WERI-Rb-1 (cell line): ENCODE results near the gene ABCB7.

Experiments
- DNase-seq: peaks from one replicate; pipeline ENCODE4 v3.0.0-alpha.2; 2020
- H3K27ac ChIP-seq: fragments of 250-450 bp; sonication (Bioruptor Pico); 2 replicates; pipeline ENCODE4 v1.5.1; 2020; ENCODE audit warnings: mild to moderate bottlenecking, moderate library complexity
- H3K27me3 ChIP-seq: fragments of 250-450 bp; sonication (Bioruptor Pico); 2 replicates; pipeline ENCODE4 v1.5.1; 2021; ENCODE audit warnings: mild to moderate bottlenecking, low read depth, moderate library complexity; ENCODE audit not compliant: insufficient read depth, severe bottlenecking
- H3K36me3 ChIP-seq: fragments of 250-450 bp; sonication (Bioruptor Pico); 2 replicates; pipeline ENCODE4 v1.5.1; 2020; ENCODE audit warnings: mild to moderate bottlenecking, moderate library complexity
- H3K4me3 ChIP-seq: 2 replicates; pipeline ENCODE4 v1.5.1; 2011; ENCODE audit warnings: low read depth, mild to moderate bottlenecking, control low read depth, low read length
- H3K9me3 ChIP-seq: fragments of 250-450 bp; sonication (Bioruptor Pico); 2 replicates; pipeline ENCODE4 v1.5.1; 2021; ENCODE audit warnings: mild to moderate bottlenecking, moderate library complexity; ENCODE audit not compliant: severe bottlenecking
- CTCF ChIP-seq: IDR thresholded peaks from 2 replicates; pipeline ENCODE4 v1.5.1; 2011; ENCODE audit warnings: low read depth, mild to moderate bottlenecking, control low read depth, inconsistent platforms, low read length

ABCB7 gene

GRCh38 chrX:75155447-75155826 is 646 bp downstream of the ABCB7 start:
- no peak for DNase-seq
- H3K4me3 ChIP-seq = peak overlapping the region; percentile 64
- H3K27me3 ChIP-seq = peaks cover 11% of the 10 kb centered on the region
- H3K27ac ChIP-seq = peak overlapping the region; percentile 74; the same call in 1 of the 2 replicates
- no peaks in the 10 kb centered on the region for H3K36me3 ChIP-seq
- no peak for TF ChIP-seq CTCF
- peaks cover 3% of the 10 kb centered on the region for H3K9me3 ChIP-seq

GRCh38 chrX:75154871-75155270 is 1.2 kb downstream of the ABCB7 start:
- Histone ChIP-seq H3K27me3 (peaks cover 11% of the 10 kb centered on the region), H3K27ac (no peak overlapping the region), H3K4me3 (no peak overlapping the region), H3K9me3 (peaks cover 3% of the 10 kb centered on the region), H3K36me3 (no peaks in the 10 kb centered on the region)
- no peak for TF ChIP-seq CTCF
- no peak for DNase-seq

DNA sequence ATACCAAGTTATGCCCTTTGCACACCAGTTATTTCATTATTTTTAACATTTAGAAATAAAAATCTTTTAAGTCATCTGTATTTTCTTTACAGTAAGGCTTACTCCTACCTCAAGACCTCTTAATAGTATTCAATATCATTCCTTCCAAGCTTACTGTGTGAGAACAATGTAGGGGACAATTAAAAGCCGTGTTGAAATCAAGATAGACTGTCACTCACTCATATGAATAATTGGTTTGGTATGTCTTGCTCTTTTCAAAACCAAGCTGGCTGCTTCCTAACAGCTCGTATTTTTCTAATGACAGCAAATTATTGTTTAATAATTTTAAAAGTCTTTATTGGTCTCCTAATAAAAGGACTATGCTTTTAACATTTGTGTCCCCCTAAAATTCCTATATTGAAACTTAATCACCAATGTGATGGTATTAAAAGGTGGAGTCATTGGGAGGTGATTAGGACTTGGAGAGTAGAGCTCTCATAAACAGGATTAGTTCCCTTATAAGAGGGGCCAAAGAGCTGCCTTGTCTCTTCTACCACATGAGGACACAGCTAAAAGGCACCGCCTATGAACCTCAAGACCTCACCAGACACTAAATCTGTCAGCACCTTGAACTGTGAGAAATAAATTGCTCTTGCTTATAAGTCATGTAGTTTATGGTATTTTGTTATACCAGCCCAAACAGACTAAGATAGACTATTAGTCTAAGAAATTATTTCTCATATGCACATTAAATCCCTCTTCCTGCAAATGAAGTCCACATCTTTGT is 4.1 kb downstream of the ABCB7 start:
- no peak for TF ChIP-seq CTCF
- no peaks in the 10 kb centered on the region for H3K36me3 ChIP-seq
- no peak overlapping the region for H3K4me3 ChIP-seq
- DNase-seq = no peak
- H3K9me3 ChIP-seq = peaks cover 3% of the 10 kb centered on the region
- H3K27me3 ChIP-seq = no peaks in the 10 kb centered on the region
- no peak overlapping the region for H3K27ac ChIP-seq

DNA sequence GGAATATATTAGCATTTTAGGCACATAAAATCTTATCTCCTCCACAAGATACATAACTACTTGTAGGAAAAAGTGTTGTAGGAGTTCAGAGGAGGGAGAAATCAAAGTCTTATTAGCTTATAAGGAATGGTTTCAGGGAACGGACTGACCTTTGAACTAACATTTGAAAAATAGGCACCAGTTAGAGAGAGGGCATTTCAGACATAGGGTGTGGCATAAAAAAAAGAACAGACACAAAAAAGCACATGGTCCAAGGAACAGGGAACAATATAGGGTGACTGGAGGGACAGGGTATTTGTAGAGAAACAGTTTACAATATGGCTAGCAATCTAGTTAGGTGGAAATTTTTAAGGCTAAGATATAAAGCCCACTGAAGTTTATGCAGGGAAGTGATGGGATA is 6.4 kb downstream of the ABCB7 start:
- no peaks in the 10 kb centered on the region for H3K27me3 ChIP-seq
- H3K36me3 ChIP-seq = no peaks in the 10 kb centered on the region
- H3K9me3 ChIP-seq = no peaks in the 10 kb centered on the region
- TF ChIP-seq CTCF = no peak
- no peak overlapping the region for H3K4me3 ChIP-seq
- H3K27ac ChIP-seq = no peak overlapping the region
- DNase-seq = no peak

DNA sequence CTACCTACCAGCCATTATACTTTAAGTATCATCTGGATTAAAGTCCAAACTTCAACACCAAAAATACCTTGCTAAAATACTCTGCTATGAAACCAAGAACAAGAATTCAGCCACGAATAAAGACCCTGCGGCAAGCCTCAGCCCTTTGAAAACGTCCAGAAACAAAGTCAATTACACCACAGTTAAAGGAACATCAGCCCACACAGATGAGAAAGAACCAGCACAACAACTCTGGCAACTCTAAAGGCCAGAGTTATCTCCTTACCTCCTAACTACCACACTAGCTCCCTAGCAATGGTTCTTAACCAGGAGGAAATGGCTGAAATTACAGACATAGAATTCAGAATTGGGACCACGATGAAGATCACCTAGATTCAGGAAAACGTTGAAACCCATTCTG is 23.4 kb downstream of the ABCB7 start:
- Histone ChIP-seq H3K27me3 (no peaks in the 10 kb centered on the region), H3K9me3 (no peaks in the 10 kb centered on the region), H3K36me3 (no peaks in the 10 kb centered on the region), H3K27ac (no peak overlapping the region), H3K4me3 (no peak overlapping the region)
- DNase-seq = no peak
- TF ChIP-seq CTCF = no peak
